ENCODE results near the gene DDX17.

The DDX17 gene

GRCh38 chr22:38465673-38466490 is 40.2 kb downstream of the DDX17 start:
- DNase-seq, result no peak

- no peak for DNase-seq
Measured at GRCh38 chr22:38464992-38465672, 41.0 kb downstream of the DDX17 start.

- DNase-seq, result peak; percentile 83
Measured at GRCh38 chr22:38462960-38463784, 42.9 kb downstream of the DDX17 start.

DNA sequence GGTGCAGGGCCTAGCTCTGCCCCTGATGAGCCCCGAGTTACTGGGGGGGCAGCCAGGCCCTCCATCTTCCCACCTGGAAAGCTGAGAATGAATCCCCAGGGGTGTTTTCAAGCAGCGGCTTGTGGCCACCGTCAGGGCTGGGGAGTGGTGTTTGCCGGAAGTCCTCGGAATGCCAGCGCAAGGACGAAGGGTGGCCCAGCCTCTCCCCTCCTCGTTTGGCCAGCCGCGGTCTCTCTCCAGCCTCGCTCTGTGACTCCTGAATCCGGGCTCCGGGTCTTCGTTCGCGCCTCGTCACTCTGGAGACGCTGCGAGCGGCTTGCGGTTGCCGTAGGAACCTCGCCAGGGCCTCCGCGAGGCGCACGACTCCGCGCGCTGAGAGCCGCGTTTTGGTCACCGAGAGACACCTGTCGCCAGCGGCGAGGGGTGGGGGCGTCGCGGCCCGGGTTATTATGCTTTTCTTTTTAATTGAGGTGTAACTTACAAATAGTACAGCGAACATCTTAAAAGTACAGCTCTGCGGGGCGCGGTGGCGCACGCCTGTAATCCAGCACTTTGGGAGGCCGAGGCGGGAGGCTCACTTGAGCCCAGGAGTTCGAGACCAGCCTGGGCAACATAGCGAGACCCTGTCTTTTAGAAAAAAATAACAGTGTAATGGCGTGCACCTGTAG is 44.6 kb downstream of the DDX17 start:
- DNase-seq, result peak; percentile 94

DNA sequence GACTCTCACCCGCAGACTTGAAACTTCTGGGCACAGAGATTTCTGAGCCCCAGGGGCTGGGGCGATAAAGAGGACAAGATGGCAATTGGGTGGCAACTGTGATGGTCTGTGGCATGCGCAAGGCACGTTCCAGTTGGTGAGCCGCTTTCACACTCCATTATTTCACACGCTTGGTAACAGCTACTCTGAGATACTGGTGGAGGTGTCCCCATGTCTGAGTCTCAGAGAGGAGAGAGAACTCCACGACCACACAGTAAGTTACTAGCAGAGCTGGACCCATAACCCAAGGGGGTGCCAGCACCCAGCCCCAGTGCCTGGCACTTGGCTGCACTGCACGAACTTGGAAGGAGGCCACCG is 45.1 kb downstream of the DDX17 start:
- no peak for DNase-seq

DNA sequence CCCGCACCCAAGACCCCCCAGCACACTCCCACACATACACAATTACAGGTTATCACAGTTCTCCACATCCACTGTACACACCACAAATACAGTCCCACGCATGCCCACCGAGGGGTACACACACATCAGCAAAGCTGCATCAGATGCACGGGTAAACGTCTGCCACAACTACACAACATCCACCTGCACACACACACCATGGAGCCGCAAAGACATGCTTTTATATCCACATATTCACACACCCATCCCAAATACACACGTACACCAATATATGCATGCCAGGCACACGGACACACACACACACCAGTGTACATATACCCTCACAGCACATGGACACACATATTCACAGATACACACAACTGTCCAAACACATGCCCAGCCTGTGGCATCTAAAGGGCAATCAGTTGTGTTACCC is 45.7 kb downstream of the DDX17 start:
- DNase-seq, result no peak

GRCh38 chr22:38456841-38457699 is 49.0 kb downstream of the DDX17 start:
- DNase-seq, result no peak

GRCh38 chr22:38456272-38456835 is 49.8 kb downstream of the DDX17 start:
- DNase-seq, result no peak

GRCh38 chr22:38455530-38456271 is 50.4 kb downstream of the DDX17 start:
- peak; percentile 79 for DNase-seq

GRCh38 chr22:38455076-38455529 is 51.0 kb downstream of the DDX17 start, which contains the start of gene KCNJ4:
KCNJ4 (minus strand) TSS chr22:38455199; CDS start chr22:38428132, 27,067 bp downstream.
- no peak for DNase-seq

- DNase-seq, result no peak
Measured at GRCh38 chr22:38454353-38455075, 51.6 kb downstream of the DDX17 start.

GRCh38 chr22:38453996-38454352 is 52.1 kb downstream of the DDX17 start:
- DNase-seq, result no peak

DNA sequence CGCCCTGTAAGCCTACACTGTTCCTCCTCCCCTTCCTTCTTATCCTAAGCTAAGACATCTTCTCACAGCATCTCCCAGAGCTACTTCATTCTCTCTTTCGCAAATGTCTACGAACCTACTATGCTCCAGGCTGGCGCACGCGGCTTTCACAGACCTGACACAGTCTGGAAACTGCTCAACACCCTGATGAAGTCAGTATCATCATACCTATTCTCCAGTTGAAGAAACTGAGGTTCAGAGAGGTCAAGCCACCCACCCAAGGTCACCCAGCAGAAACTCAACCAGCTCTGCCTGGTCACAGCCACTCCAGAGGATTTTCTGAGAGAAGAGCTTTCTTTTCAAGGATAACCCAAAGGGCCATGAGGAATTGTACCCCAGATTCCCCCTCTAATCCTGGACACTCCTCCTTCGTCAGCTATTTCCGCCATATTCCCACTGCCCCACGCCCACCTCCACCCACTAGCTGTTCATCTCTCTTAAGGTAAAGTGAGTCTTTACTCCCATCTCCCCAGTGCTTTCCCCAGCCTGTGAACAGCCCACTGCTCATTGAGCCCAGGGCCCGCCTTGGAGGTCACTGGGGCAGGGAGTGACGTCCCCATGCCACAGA is 52.9 kb downstream of the DDX17 start:
- DNase-seq, result no peak

GRCh38 chr22:38452373-38453065 is 53.6 kb downstream of the DDX17 start:
- DNase-seq, result no peak

DNA sequence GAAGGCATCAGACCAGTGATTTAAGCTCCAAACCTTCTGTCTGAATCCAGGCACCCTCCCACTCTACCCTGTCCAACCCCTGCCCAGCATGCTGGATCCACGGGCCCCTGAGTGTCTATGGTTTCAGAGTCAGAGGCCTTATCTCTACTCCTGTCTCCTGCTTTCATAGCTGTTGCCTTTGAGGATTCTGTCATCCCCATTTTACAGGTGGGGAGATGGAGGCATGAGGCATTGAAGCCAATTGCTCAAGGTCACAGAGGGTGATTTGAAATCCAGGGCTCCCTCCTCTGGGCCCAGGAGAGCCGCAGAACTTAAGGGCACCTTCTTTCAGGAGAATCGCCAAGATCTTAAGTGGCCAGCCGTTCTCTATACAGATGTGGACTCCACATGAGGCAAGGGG is 54.2 kb downstream of the DDX17 start:
- no peak for DNase-seq

DNA sequence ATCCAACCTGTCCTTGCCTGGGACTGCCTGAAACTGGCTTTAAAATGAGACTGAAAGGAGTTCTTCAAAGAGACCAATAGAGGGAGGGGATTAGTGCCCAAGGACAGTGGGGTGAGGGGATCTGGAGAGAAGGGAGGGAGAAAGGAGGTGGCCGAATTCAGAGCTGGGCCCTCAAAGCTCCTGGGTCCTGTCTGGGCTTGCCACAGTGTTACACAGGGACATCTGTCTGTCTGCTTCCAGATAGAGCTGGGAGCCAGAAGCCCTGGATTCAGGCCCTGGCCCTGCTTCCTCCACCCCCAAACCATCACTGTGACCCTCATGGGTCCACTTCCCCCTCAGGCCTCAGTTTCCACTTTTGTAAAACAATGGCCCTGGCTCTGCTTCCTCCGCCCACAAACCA is 54.7 kb downstream of the DDX17 start:
- no peak for DNase-seq

DNA sequence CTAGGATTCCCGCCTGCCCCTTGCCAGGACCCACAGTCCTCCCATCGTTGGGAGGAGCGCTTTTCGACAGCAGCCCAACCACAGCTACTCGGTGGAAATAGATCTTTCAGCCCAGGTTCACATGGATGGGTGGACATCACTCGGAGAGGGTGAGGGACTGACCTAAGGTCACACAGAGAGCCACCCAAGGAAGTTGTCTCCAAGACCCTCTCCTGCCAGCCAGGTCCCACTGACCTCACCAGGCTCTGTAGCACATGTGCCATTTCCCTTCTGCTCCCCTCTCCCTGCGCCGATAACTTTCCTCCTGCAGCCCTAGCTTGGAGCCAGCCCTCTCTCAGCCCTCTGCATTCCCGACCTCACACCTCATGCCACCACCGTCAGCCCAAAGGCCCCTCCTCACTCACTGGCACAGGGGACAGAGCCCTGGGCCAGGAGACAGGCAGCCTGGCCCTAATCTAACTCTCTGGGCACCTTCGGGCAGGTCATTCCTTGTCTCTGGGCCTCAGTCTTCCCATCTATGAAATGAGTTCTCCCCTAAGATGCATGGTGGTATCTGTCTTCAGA is 55.8 kb downstream of the DDX17 start:
- DNase-seq, result no peak

DNA sequence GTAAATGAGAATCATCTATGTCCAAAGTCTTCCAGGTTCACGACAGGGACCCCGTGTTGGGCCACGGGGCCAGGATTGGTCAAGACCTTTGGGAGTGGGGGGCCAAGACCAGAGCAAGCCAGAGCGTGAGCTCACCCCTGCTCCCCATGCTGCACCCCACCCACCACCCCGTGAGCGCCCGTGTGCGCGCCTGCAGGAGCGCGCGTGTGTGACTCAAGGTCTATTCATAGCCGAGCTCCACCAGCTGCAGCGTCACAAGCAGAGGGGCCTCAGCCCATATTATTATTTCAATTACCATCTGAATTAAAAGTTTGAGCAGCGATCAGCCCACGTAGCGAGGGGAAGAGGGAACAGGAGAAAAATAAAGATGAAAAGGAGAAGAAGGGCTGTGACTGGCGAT is 56.3 kb downstream of the DDX17 start:
- no peak for DNase-seq
